ENCODE measurements around the gene GRAMD2B. TPM values are rescaled to one million over a fixed set of nuclear protein-coding genes. Genes with fewer than 3 reads are reported as not detected.

GRAMD2B gene
- total RNA-seq, 1 experiment from 2014 or later: 4.1 TPM

DNA sequence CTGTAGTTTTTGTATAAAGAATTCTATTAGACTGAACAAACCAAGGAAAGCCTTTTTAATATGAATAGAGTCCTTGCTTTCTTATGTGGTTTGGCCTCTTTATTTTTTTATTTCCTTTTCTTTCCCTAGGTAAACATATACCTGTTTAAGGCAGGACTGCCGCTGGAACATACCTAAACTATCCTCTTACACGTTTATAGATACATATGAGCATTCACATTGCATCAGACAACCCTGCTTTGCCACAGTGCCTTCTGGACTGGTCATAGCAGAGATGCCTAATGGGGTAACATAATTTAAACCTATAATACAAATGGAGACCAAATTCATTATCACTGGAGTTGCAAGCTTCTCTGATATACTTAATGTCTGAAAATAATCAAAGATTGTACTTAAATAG, 12.5 kb downstream of the GRAMD2B start:
- H3K36me3 ChIP-seq (ENCODE audit: control insufficient read depth, insufficient read depth, low read length): no peaks in the 10 kb centered on the region
- TF ChIP-seq, protein P1, sequence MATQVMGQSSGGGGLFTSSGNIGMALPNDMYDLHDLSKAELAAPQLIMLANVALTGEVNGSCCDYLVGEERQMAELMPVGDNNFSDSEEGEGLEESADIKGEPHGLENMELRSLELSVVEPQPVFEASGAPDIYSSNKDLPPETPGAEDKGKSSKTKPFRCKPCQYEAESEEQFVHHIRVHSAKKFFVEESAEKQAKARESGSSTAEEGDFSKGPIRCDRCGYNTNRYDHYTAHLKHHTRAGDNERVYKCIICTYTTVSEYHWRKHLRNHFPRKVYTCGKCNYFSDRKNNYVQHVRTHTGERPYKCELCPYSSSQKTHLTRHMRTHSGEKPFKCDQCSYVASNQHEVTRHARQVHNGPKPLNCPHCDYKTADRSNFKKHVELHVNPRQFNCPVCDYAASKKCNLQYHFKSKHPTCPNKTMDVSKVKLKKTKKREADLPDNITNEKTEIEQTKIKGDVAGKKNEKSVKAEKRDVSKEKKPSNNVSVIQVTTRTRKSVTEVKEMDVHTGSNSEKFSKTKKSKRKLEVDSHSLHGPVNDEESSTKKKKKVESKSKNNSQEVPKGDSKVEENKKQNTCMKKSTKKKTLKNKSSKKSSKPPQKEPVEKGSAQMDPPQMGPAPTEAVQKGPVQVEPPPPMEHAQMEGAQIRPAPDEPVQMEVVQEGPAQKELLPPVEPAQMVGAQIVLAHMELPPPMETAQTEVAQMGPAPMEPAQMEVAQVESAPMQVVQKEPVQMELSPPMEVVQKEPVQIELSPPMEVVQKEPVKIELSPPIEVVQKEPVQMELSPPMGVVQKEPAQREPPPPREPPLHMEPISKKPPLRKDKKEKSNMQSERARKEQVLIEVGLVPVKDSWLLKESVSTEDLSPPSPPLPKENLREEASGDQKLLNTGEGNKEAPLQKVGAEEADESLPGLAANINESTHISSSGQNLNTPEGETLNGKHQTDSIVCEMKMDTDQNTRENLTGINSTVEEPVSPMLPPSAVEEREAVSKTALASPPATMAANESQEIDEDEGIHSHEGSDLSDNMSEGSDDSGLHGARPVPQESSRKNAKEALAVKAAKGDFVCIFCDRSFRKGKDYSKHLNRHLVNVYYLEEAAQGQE (IDR thresholded peaks at IDR 0.05; ENCODE audit: insufficient read depth in 1 of 2, low read depth in 2 of 2, low read length in 1 of 2): no peak
- no peak for TF ChIP-seq SIN3A (IDR thresholded peaks at IDR 0.05; ENCODE audit: borderline replicate concordance, insufficient read depth, low read depth, low read length)
- no peak for TF ChIP-seq POLR2AphosphoS5 (IDR thresholded peaks at IDR 0.05; ENCODE audit: low read depth, low read length)
- TF ChIP-seq TCF7L2 (IDR thresholded peaks at IDR 0.05; ENCODE audit: low read depth, low read length): no peak
- TF ChIP-seq, protein P2, sequence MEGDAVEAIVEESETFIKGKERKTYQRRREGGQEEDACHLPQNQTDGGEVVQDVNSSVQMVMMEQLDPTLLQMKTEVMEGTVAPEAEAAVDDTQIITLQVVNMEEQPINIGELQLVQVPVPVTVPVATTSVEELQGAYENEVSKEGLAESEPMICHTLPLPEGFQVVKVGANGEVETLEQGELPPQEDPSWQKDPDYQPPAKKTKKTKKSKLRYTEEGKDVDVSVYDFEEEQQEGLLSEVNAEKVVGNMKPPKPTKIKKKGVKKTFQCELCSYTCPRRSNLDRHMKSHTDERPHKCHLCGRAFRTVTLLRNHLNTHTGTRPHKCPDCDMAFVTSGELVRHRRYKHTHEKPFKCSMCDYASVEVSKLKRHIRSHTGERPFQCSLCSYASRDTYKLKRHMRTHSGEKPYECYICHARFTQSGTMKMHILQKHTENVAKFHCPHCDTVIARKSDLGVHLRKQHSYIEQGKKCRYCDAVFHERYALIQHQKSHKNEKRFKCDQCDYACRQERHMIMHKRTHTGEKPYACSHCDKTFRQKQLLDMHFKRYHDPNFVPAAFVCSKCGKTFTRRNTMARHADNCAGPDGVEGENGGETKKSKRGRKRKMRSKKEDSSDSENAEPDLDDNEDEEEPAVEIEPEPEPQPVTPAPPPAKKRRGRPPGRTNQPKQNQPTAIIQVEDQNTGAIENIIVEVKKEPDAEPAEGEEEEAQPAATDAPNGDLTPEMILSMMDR (IDR thresholded peaks at IDR 0.05): no peak
- intact Hi-C loops (cut with micrococcal nuclease; ENCODE audit: unreplicated experiment): no loop called here
- CTCF ChIA-PET: no interaction called here
- no peaks in the 10 kb centered on the region for H3K27me3 ChIP-seq (ENCODE audit: control insufficient read depth, insufficient read depth, low read length)
- no peaks in the 10 kb centered on the region for H3K9me3 ChIP-seq (ENCODE audit: control insufficient read depth, insufficient read depth, low read depth, low read length)
- no peak overlapping the region for H3K4me3 ChIP-seq (ENCODE audit: low read depth in 2 of 2, low read length in 2 of 2)
- no peak for DNase-seq (ENCODE audit: low read depth, low spot score)
- BruUV-seq (replicated peaks): no TSS peak
- ATAC-seq: no peak
- in situ Hi-C loops (cut with HindIII; ENCODE audit: low pct_unique_long_range_greater_than_20kb, low sequenced_read_pairs): no loop called here
- no peaks in the 10 kb centered on the region for H3K4me1 ChIP-seq (ENCODE audit: control insufficient read depth, insufficient read depth, low read length)
- no peak overlapping the region for H3K27ac ChIP-seq (ENCODE audit: low read length)
- POLR2A ChIA-PET: no interaction called here

DNA sequence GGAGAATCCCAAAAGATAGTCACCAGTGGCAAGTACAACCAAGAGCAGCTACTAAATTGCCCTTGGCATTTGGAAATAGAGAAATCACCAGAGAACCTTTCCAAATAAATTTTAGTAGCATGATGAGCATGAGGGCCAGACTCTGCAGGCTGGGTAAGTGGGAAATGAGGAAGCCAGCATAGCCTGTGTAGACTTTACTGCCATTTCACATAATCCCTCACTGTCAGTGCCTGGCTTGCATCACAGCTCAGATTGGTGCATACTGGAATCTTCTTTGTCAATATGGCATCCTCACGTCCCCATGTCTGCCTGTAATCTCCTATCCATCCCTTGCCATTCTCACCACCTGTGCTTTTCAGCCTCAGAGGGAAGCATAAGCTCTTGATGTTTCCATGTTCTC, 14.5 kb downstream of the GRAMD2B start:
- in situ Hi-C loops (cut with HindIII; ENCODE audit: low pct_unique_long_range_greater_than_20kb, low sequenced_read_pairs) (no loop called here), intact Hi-C loops (cut with micrococcal nuclease; ENCODE audit: unreplicated experiment) (no loop called here)
- H3K9me3 ChIP-seq (ENCODE audit: control insufficient read depth, insufficient read depth, low read depth, low read length): no peaks in the 10 kb centered on the region
- ATAC-seq: no peak
- ChIA-PET CTCF (no interaction called here), POLR2A (no interaction called here)
- no peak overlapping the region for H3K4me3 ChIP-seq (ENCODE audit: low read depth in 2 of 2, low read length in 2 of 2)
- no peaks in the 10 kb centered on the region for H3K36me3 ChIP-seq (ENCODE audit: control insufficient read depth, insufficient read depth, low read length)
- no peaks in the 10 kb centered on the region for H3K27me3 ChIP-seq (ENCODE audit: control insufficient read depth, insufficient read depth, low read length)
- TF ChIP-seq, protein P1 (IDR thresholded peaks at IDR 0.05; ENCODE audit: insufficient read depth in 1 of 2, low read depth in 2 of 2, low read length in 1 of 2): no peak
- TF ChIP-seq SIN3A (IDR thresholded peaks at IDR 0.05; ENCODE audit: borderline replicate concordance, insufficient read depth, low read depth, low read length) (no peak), POLR2AphosphoS5 (IDR thresholded peaks at IDR 0.05; ENCODE audit: low read depth, low read length) (no peak), TCF7L2 (IDR thresholded peaks at IDR 0.05; ENCODE audit: low read depth, low read length) (no peak)
- TF ChIP-seq, protein P2 (IDR thresholded peaks at IDR 0.05): no peak
- H3K4me1 ChIP-seq (ENCODE audit: control insufficient read depth, insufficient read depth, low read length): no peaks in the 10 kb centered on the region
- no TSS peak for BruUV-seq (replicated peaks)
- no peak overlapping the region for H3K27ac ChIP-seq (ENCODE audit: low read length)
- DNase-seq (ENCODE audit: low read depth, low spot score): no peak
